GM21515 (cell line): ENCODE measurements around the gene TTC9.

ENCODE experiments used
- ATAC-seq: cut with Tn5 transposase; IDR thresholded peaks from one replicate; pipeline ENCODE4 v1.9.1; 2021; ENCODE audit not compliant: unreplicated experiment

The TTC9 gene

GRCh38 chr14:70711451-70711850 lies 69.7 kb downstream of the TTC9 start:
- no peak for ATAC-seq

- ATAC-seq = no peak
Observed at GRCh38 chr14:70713096-70713495, 71.4 kb downstream of the TTC9 start.

GRCh38 chr14:70713511-70713916 lies 71.8 kb downstream of the TTC9 start:
- ATAC-seq = no peak

- ATAC-seq = no peak
Observed at GRCh38 chr14:70714055-70714550, 72.4 kb downstream of the TTC9 start.

GRCh38 chr14:70716483-70716882 lies 74.8 kb downstream of the TTC9 start:
- no peak for ATAC-seq

- ATAC-seq = no peak
Observed at GRCh38 chr14:70716958-70717357, 75.2 kb downstream of the TTC9 start.

GRCh38 chr14:70718383-70719118 lies 76.8 kb downstream of the TTC9 start:
- ATAC-seq = no peak

- ATAC-seq = no peak
Observed at GRCh38 chr14:70721542-70721941, 79.8 kb downstream of the TTC9 start.

- no peak for ATAC-seq
Observed at GRCh38 chr14:70722418-70722817, 80.7 kb downstream of the TTC9 start.

GRCh38 chr14:70723276-70723675 lies 81.6 kb downstream of the TTC9 start:
- ATAC-seq = no peak

GRCh38 chr14:70724110-70724509 lies 82.4 kb downstream of the TTC9 start:
- ATAC-seq = no peak

- no peak for ATAC-seq
Observed at GRCh38 chr14:70724944-70725343, 83.2 kb downstream of the TTC9 start.
